IMR-90 (cell line): ENCODE measurements around the gene TIAM1. TPM values are rescaled to one million over a fixed set of nuclear protein-coding genes. Genes with fewer than 3 reads are reported as not detected.

Experiments
- ATAC-seq: fragments of 200-7000 bp; cut with Tn5 transposase; 2 replicates; pipeline ENCODE4 v1.9.1; 2020; ENCODE audit warnings: low read depth, mild to moderate bottlenecking, moderate library complexity
- BruUV-seq: library from RNA; stranded (reverse); fragments of 400-500 nt; replicated peaks from 2 replicates; lab custom pipeline; 2021; lab: Mats Ljungman, UMichigan
- CTCF ChIA-PET: fragments of 300-600 bp; formaldehyde crosslinking; extraction: SDS; loops from one replicate; lab custom pipeline; 2021; ENCODE audit warnings: antibody characterized with exemption; lab: Yijun Ruan, JAX
- POLR2A ChIA-PET: fragments of 300-600 bp; sonication (Branson Sonifier 250); formaldehyde crosslinking; loops from one replicate; lab custom pipeline; 2022; ENCODE audit warnings: antibody characterized with exemption; ENCODE audit not compliant: unreplicated experiment; lab: Charles Lee
- DNase-seq: peaks from one replicate; pipeline ENCODE4 v3.0.0; 2013
- H2AFZ ChIP-seq: replicated peaks from 2 replicates; pipeline ENCODE3; 2013; ENCODE audit warnings: low read length, mild to moderate bottlenecking; ENCODE audit not compliant: poor library complexity
- H2AK5ac ChIP-seq: 2 replicates; pipeline ENCODE4 v1.6.1; 2013; ENCODE audit warnings: low read depth, low read length, inconsistent platforms
- H2AK9ac ChIP-seq: replicated peaks from 2 replicates; pipeline ENCODE3; 2013; ENCODE audit warnings: mild to moderate bottlenecking, low read depth, low read length, moderate library complexity; ENCODE audit not compliant: poor library complexity
- H2BK120ac ChIP-seq: 2 replicates; pipeline ENCODE4 v1.6.1; 2013; ENCODE audit warnings: low read depth, low read length, inconsistent platforms
- H2BK15ac ChIP-seq: 3 replicates; pipeline ENCODE4 v1.6.1; 2013; ENCODE audit warnings: low read depth, low read length, inconsistent platforms
- H2BK20ac ChIP-seq: 2 replicates; pipeline ENCODE4 v1.6.1; 2013; ENCODE audit warnings: low read depth, mild to moderate bottlenecking, inconsistent platforms, low read length, moderate library complexity
- H2BK5ac ChIP-seq: 2 replicates; pipeline ENCODE4 v1.6.1; 2013; ENCODE audit warnings: mild to moderate bottlenecking, low read depth, low read length, inconsistent platforms; ENCODE audit not compliant: poor library complexity, severe bottlenecking
- H3K14ac ChIP-seq: replicated peaks from 2 replicates; pipeline ENCODE4 v1.6.1; 2013; ENCODE audit warnings: low read depth, low read length, inconsistent platforms
- H3K18ac ChIP-seq: 2 replicates; pipeline ENCODE4 v1.6.1; 2013; ENCODE audit warnings: low read depth, low read length, control low read depth
- H3K23ac ChIP-seq: 2 replicates; pipeline ENCODE4 v1.6.1; 2013; ENCODE audit warnings: low read depth, low read length, inconsistent platforms
- H3K27ac ChIP-seq: 2 replicates; pipeline ENCODE4 v1.5.1; 2013; ENCODE audit warnings: mild to moderate bottlenecking, control low read depth, low read length; ENCODE audit not compliant: insufficient read depth
- H3K27me3 ChIP-seq: 2 replicates; pipeline ENCODE4 v1.6.1; 2013; ENCODE audit warnings: low read length; ENCODE audit not compliant: control insufficient read depth, insufficient read depth
- H3K36me3 ChIP-seq: 2 replicates; pipeline ENCODE4 v1.6.1; 2013; ENCODE audit warnings: low read length, mixed read lengths; ENCODE audit not compliant: control insufficient read depth, insufficient read depth
- H3K4ac ChIP-seq: 2 replicates; pipeline ENCODE4 v1.6.1; 2013; ENCODE audit warnings: low read depth, low read length, inconsistent platforms
- H3K4me1 ChIP-seq: 2 replicates; pipeline ENCODE4 v1.6.1; 2013; ENCODE audit warnings: low read length, mixed read lengths; ENCODE audit not compliant: control insufficient read depth, insufficient read depth
- H3K4me2 ChIP-seq: 2 replicates; pipeline ENCODE4 v1.6.1; 2013; ENCODE audit warnings: low read depth, mild to moderate bottlenecking, control low read depth, low read length, moderate library complexity
- H3K4me3 ChIP-seq: 2 replicates; pipeline ENCODE4 v1.5.1; 2013; ENCODE audit warnings: low read depth, mild to moderate bottlenecking, control low read depth, low read length, moderate library complexity; ENCODE audit not compliant: insufficient read depth
- H3K56ac ChIP-seq: 2 replicates; pipeline ENCODE4 v1.6.1; 2013; ENCODE audit warnings: low read length, inconsistent platforms; ENCODE audit not compliant: insufficient read depth; ENCODE audit errors: extremely low read depth
- H3K79me1 ChIP-seq, 2 experiments: 2 replicates each; pipeline ENCODE4 v1.6.1; 2013; ENCODE audit warnings: low read length in 2 of 2, inconsistent platforms in 1 of 2, low read depth in 1 of 2
- H3K9ac ChIP-seq: 2 replicates; pipeline ENCODE4 v1.6.1; 2013; ENCODE audit warnings: low read depth, low read length, control low read depth
- H3K9me1 ChIP-seq: 2 replicates; pipeline ENCODE4 v1.6.1; 2013; ENCODE audit warnings: low read length, inconsistent platforms; ENCODE audit not compliant: insufficient read depth
- H3K9me3 ChIP-seq: 2 replicates; pipeline ENCODE4 v1.6.1; 2013; ENCODE audit warnings: low read length; ENCODE audit not compliant: control insufficient read depth, insufficient read depth
- H4K20me1 ChIP-seq: 2 replicates; pipeline ENCODE4 v1.6.1; 2013; ENCODE audit warnings: low read length, inconsistent platforms; ENCODE audit not compliant: insufficient read depth
- H4K5ac ChIP-seq: 2 replicates; pipeline ENCODE4 v1.6.1; 2013; ENCODE audit warnings: mild to moderate bottlenecking, low read depth, low read length, control low read depth
- H4K8ac ChIP-seq, 2 experiments: 2 replicates each; pipeline ENCODE4 v1.6.1; 2013; ENCODE audit warnings: low read depth in 2 of 2, low read length in 2 of 2, control low read depth in 1 of 2, inconsistent platforms in 1 of 2
- H4K91ac ChIP-seq: 2 replicates; pipeline ENCODE4 v1.6.1; 2013; ENCODE audit warnings: low read depth, low read length, inconsistent platforms; ENCODE audit not compliant: insufficient read depth
- BHLHE40 ChIP-seq: fragments of 150-350 bp; IDR thresholded peaks from 2 replicates; pipeline ENCODE4 v1.6.1; 2016; ENCODE audit warnings: mild to moderate bottlenecking, low read depth, low read length
- CHD1 ChIP-seq: IDR thresholded peaks from 2 replicates; pipeline ENCODE4 v1.6.1; 2012; ENCODE audit warnings: low read depth, low read length, improper control_type of control experiment
- ELK1 ChIP-seq: fragments of 150-350 bp; IDR thresholded peaks from 2 replicates; pipeline ENCODE4 v1.6.1; 2016; ENCODE audit warnings: low read depth, mild to moderate bottlenecking, low read length, moderate library complexity, borderline replicate concordance
- FOS ChIP-seq: fragments of 150-350 bp; IDR thresholded peaks from 2 replicates; pipeline ENCODE4 v1.6.1; 2016; ENCODE audit warnings: low read depth, low read length
- MAFK ChIP-seq: IDR thresholded peaks from 2 replicates; pipeline ENCODE4 v1.6.1; 2012; ENCODE audit warnings: low read depth, low read length, improper control_type of control experiment
- MAZ ChIP-seq: IDR thresholded peaks from 2 replicates; pipeline ENCODE4 v1.6.1; 2012; ENCODE audit warnings: low read depth, mild to moderate bottlenecking, low read length, improper control_type of control experiment, moderate library complexity, borderline replicate concordance
- MXI1 ChIP-seq: IDR thresholded peaks from 2 replicates; pipeline ENCODE4 v1.6.1; 2012; ENCODE audit warnings: low read depth, mild to moderate bottlenecking, low read length, moderate library complexity, borderline replicate concordance
- RAD21 ChIP-seq: IDR thresholded peaks from 2 replicates; pipeline ENCODE4 v1.6.1; 2012; ENCODE audit warnings: low read length, improper control_type of control experiment
- RFX5 ChIP-seq: IDR thresholded peaks from 2 replicates; pipeline ENCODE4 v1.8.0; 2012; ENCODE audit warnings: low read depth, mild to moderate bottlenecking, low read length, moderate library complexity
- SMC3 ChIP-seq: fragments of 150-350 bp; IDR thresholded peaks from 2 replicates; pipeline ENCODE4 v1.6.1; 2016; ENCODE audit warnings: low read depth, mild to moderate bottlenecking, antibody characterized with exemption, low read length, moderate library complexity
- WGBS, 2 experiments: methylation state at CpG; one replicate each; pipeline versions ENCODE4 v1.1.5 to v1.1.7; 2013; ENCODE audit warnings: missing lambda C conversion rate in 2 of 2; ENCODE audit not compliant: insufficient read length in 1 of 2; ENCODE audit errors: extremely low coverage in 2 of 2; 5-methylcytosine and 5-hydroxymethylcytosine counted together
- dilution Hi-C: fragments of 300-500 bp; cut with HindIII; formaldehyde crosslinking; loops from one replicate; pipeline ENCODE4 v1.14.3; 2018; ENCODE audit warnings: low sequenced_read_pairs; ENCODE audit not compliant: unreplicated experiment
- in situ Hi-C: fragments of 300-500 bp; cut with MboI; formaldehyde crosslinking; loops from 3 replicates; pipeline ENCODE4 v1.14.3; 2019; ENCODE audit warnings: low sequenced_read_pairs, inconsistent platforms, mixed read lengths
- intact Hi-C: fragments of 100-400 bp; cut with micrococcal nuclease; formaldehyde crosslinking; loops from 2 replicates; pipeline ENCODE4 v1.10.0; 2022
- polyA plus RNA-seq, 3 experiments: library from polyadenylated mRNA; depleted of rRNA; stranded (reverse); fragments of >200 nt; gene quantifications; 2 replicates each; pipeline ENCODE4 v1.2.3, GENCODE V29; 2012; ENCODE audit warnings: low replicate concordance in 1 of 3
- total RNA-seq: library from RNA; depleted of rRNA; stranded (reverse); fragments of >200 nt; gene quantifications from 2 replicates; pipeline ENCODE4 v1.2.3, GENCODE V29; 2012

Gene TIAM1
- total and polyA plus RNA-seq, 2 of the 4 experiments (the other 2 are of a cell fraction) = 2.9 to 9.3 TPM

GRCh38 chr21:31103571-31104265, 240.3 kb downstream of the TIAM1 start:
- no peak overlapping the region for H2AK5ac ChIP-seq
- dilution Hi-C loops = no loop called here
- no peak overlapping the region for H3K18ac ChIP-seq
- H4K91ac ChIP-seq = no peak overlapping the region
- no peak overlapping the region for H2AFZ ChIP-seq
- H2BK120ac ChIP-seq = no peak overlapping the region
- H3K23ac ChIP-seq = no peak overlapping the region
- DNase-seq = no peak
- in situ Hi-C loops = no loop called here
- ChIA-PET POLR2A (no interaction called here), CTCF (interaction anchor here (1.0 to 2.0 kb wide), 2 partner anchors 77 to 477 kb away, joined by 3 to 7 read pairs; no protein-coding TSS in a partner anchor)
- H2BK15ac ChIP-seq = no peak overlapping the region
- no peak overlapping the region for H4K8ac ChIP-seq
- no peak overlapping the region for H3K9ac ChIP-seq
- H3K56ac ChIP-seq = no peak overlapping the region
- H3K4me2 ChIP-seq = no peak overlapping the region
- no peak overlapping the region for H3K4ac ChIP-seq
- H3K4me3 ChIP-seq = no peak overlapping the region
- TF ChIP-seq SMC3 (no peak), MAZ (no peak), CHD1 (no peak), ELK1 (no peak), BHLHE40 (no peak), FOS (no peak), MXI1 (no peak), RFX5 (no peak), MAFK (no peak), RAD21 (no peak)
- H3K9me1 ChIP-seq = no peaks in the 10 kb centered on the region
- no peaks in the 10 kb centered on the region for H4K20me1 ChIP-seq
- no peak overlapping the region for H2BK20ac ChIP-seq
- no peak for ATAC-seq
- peaks cover 4% of the 10 kb centered on the region for H3K4me1 ChIP-seq
- no peak overlapping the region for H3K14ac ChIP-seq
- no peaks in the 10 kb centered on the region for H3K27me3 ChIP-seq
- no peak overlapping the region for H2BK5ac ChIP-seq
- no peak overlapping the region for H3K27ac ChIP-seq
- H3K36me3 ChIP-seq = no peaks in the 10 kb centered on the region
- H3K79me1 ChIP-seq = no peaks in the 10 kb centered on the region
- no TSS peak for BruUV-seq
- no peaks in the 10 kb centered on the region for H3K9me3 ChIP-seq
- WGBS, 2 experiments = no CpG with 5 or more reads among the region's 4 CpGs
- no peak overlapping the region for H4K5ac ChIP-seq
- no peak overlapping the region for H2AK9ac ChIP-seq
- intact Hi-C loops = no loop called here
